ENCODE data around the gene SCN9A. TPM values are rescaled to one million over a fixed set of nuclear protein-coding genes. Genes with fewer than 3 reads are reported as not detected.

The SCN9A gene
- total RNA-seq, 1 experiment from 2014 or later, result 0.95 TPM

DNA sequence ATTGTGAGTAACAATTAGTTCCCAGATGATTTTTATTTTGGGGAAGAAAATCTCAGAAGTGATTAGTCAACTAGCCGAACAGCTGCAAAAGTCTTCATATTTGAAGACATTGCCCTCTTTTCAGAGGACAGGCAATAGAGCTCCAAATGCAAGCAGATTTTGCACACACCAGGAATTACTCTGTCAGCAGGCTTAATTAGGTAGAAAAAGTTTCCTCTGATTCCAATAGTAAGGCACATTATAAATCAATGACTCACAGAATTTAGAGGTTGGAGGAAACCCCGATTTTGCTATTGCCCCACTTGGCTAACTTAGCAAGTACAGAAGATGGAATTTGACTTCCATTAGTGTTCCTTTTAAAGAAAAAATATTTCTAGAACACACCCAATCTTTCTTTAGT, 217.2 kb downstream of the SCN9A start:
- DNase-seq (ENCODE audit: low read depth), result no peak
- in situ Hi-C loops (cut with HindIII; ENCODE audit: low pct_unique_long_range_greater_than_20kb, low sequenced_read_pairs), result no loop called here

DNA sequence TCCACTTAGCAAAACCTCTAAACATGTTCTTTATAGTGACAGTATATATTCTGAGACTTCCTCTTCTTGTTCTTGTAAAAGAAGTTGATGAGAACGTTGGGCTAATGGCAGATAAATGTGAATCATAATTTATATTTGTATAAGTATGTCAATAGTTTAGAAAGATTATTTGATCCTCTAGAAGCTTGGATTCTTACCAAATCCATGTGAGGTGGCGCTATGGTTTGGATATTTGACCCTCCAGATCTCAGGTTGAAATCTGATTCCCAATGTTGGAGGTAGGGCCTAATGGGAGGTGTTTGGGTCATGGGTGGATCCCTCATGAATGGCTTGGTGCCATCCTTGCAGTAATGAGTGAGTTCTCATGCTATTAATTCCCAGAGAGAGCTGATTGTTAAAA, 218.2 kb downstream of the SCN9A start:
- in situ Hi-C loops (cut with HindIII; ENCODE audit: low pct_unique_long_range_greater_than_20kb, low sequenced_read_pairs), result no loop called here
- DNase-seq (ENCODE audit: low read depth), result no peak

DNA sequence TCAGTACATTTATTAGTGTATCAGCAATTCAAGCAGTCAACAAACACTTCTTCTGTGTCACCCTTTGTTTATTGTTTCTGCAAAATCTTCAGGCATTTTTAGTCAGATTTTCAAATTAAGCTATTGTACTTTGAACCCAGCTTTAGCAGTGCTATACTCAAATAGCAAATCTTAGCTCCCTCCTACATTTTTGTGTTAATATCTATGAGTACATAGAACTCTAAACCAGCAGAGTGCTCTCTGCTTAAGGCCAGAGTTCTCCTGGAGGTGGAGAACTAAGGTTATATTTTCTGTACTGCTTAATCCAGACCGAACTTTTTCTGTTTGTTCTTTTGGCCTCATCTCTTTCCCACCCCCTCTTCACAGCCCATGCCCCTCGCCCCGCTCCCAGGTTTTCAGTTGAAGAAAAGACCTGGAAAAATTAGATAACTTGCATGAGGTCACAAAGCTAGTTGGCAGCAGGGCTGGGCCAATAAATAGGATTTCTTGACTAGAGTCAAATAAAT, 218.7 kb downstream of the SCN9A start:
- in situ Hi-C loops (cut with HindIII; ENCODE audit: low pct_unique_long_range_greater_than_20kb, low sequenced_read_pairs), result no loop called here
- DNase-seq (ENCODE audit: low read depth), result no peak

DNA sequence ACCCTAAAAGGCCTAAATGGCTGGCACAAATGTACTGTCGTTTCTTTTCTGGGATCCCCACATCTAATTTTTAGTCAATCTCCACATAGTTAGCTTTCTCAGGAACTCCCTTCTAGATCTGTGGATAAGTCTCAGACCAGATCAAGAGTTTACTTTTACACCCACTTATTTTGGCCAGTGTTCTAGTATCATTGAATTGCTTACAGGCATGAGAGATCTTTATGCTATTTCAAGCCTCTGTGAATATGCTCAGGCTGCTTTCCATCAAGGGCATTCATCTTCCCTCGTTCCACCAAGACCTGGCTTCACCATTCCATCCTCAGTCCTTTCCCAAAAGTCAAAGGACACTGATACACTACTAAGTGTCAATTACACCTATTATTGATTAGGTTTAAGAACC, 220.2 kb downstream of the SCN9A start:
- DNase-seq (ENCODE audit: low read depth), result no peak
- in situ Hi-C loops (cut with HindIII; ENCODE audit: low pct_unique_long_range_greater_than_20kb, low sequenced_read_pairs), result no loop called here

DNA sequence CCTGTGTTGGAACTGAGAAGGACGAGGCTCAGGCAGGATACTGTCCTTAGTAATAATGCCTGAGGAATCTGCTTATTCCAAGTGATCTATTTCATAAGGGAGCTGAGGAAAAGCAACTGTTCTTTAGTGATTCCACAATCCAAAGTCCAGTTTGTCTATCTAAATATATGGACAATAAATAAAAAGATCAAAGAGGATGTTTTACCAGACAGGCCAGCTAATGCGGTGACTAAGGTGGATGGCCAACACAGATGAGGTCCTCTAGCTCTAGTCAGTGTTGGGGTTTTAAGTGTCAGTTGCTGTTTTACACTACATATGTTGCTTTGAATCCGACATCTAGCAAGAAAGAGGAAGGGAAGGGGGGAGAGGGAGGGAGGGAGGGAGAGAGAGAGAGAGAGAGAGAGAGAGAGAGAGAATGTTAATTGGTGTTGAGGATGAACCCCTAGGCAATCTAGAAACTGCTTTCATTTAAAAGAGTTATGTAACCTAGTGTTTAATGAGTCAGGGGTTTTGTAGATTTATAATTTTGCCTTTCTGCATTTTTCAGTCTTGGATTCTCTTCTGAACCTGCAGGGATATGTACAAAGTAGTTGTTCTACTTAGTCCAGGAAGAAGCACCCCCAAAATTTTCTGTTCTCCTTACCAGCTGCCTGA, 220.9 kb downstream of the SCN9A start:
- no peak for DNase-seq (ENCODE audit: low read depth)
- in situ Hi-C loops (cut with HindIII; ENCODE audit: low pct_unique_long_range_greater_than_20kb, low sequenced_read_pairs), result no loop called here

DNA sequence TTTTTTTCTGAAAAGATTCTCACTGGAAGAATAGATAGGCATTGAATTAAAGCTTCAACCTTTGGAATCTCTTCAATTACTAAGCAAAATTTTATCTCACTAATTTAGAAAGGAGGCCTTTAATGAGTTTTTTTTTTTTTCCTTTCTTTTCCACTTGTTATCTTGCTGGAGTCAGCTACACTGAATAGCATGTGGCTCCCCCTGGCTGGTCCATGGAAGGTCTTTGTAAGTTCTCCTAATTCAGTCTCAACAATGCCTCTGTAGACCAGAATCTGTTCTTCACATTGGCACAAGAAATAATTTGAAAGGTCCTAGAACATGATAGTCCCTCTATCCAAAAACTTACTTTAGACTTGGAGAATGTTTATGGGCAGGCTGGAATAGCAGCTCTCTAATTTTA, 223.7 kb downstream of the SCN9A start:
- DNase-seq (ENCODE audit: low read depth), result no peak
- in situ Hi-C loops (cut with HindIII; ENCODE audit: low pct_unique_long_range_greater_than_20kb, low sequenced_read_pairs), result no loop called here

DNA sequence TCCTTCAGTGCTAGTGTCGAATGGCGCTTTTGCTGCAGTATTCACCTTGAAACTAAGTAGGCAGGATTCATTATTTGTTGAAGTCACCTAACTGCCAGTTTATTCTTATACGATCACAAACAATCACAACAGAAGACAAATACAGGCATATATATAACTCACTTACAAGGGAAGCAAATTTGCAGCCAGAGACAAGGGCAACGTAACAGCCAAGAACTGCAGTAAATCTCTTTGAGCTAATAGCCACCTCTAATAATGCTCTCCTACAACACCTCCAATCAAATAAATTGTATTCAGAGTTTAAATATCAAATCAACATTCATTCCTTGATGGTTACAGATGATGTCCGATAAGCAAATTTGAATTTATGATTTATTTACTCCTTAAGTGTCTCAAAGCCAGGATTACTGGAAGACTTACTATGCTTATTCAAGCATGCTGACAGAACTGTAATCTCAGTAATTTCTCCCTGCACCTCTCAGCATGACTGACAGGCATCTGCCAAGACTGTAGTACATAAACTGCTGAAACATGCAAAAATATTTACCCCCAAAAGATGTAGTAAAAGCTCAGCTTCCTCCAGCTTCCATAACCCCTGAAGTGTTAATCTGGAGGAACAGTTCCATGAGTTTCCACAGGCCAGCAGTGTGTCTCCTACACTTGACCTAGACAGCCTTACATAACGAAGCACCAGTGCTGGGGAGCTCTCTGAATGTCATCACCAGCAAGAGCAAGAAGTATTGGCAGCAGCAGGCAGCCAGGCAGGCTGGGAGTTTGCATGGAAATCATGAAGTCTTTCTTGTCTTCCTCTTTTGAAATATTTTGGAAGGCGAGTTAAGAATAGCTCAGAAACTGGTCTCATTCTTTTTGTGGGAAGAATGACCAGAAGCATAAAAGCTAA, 227.0 kb downstream of the SCN9A start:
- in situ Hi-C loops (cut with HindIII; ENCODE audit: low pct_unique_long_range_greater_than_20kb, low sequenced_read_pairs), result no loop called here
- no peak for DNase-seq (ENCODE audit: low read depth)

DNA sequence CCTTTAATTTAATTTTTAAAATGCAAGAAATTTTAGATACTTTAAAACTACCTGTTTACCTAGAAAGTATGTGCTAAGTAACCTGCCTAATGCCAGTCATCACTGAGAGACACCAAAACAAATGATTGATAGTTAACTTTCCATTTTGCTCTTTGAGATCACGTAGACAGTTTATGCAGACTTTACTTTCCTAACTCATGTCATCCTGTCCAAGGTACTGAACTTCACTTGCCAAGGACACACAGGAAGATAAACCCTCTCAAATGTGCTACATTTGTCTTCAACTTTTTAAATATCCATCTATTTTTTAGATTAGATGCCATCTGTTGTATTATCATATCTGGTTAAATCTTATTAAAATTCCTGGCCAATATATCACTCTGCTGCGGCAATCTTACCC, 227.9 kb downstream of the SCN9A start:
- DNase-seq (ENCODE audit: low read depth), result no peak
- in situ Hi-C loops (cut with HindIII; ENCODE audit: low pct_unique_long_range_greater_than_20kb, low sequenced_read_pairs), result no loop called here

Other genes starting within 250 kb of the SCN9A start
- 0.03 TPM in 1 of 2 replicates, not detected in the other for gene SCN1A, start 247.9 kb downstream of the SCN9A start, total RNA-seq (2014; rRNA removed; shearing (Covaris generic); ENCODE audit: low replicate concordance)
- not detected in 2 replicates for gene SCN7A, start 118.3 kb upstream of the SCN9A start, total RNA-seq (2014; rRNA removed; shearing (Covaris generic); ENCODE audit: low replicate concordance)